GM23248 (cell line): Measurements from ENCODE around the gene PPFIBP2.

Source experiments
- EZH2 ChIP-seq: fragments of 200-600 bp; sonication (generic); IDR thresholded peaks from 2 replicates; pipeline ENCODE4 v1.6.1; 2018; ENCODE audit warnings: antibody characterized with exemption, mild to moderate bottlenecking; ENCODE audit not compliant: insufficient read depth, poor library complexity, severe bottlenecking
- EZH2phosphoT487 ChIP-seq: fragments of 200-600 bp; sonication (generic); IDR thresholded peaks from 2 replicates; pipeline ENCODE4 v1.6.1; 2018; ENCODE audit warnings: antibody characterized with exemption, moderate library complexity, mild to moderate bottlenecking, low read depth; ENCODE audit not compliant: insufficient read depth

GRCh38 chr11:7614656-7615055, 100.9 kb downstream of the PPFIBP2 start:
- TF ChIP-seq EZH2phosphoT487: no peak
- TF ChIP-seq EZH2: no peak
